HG03060 (cell line): ENCODE results near the gene NMS.

Experiments
- ATAC-seq: cut with Tn5 transposase; IDR thresholded peaks from one replicate; pipeline ENCODE4 v1.9.1; 2021; ENCODE audit warnings: low read depth, moderate number of reproducible peaks; ENCODE audit not compliant: unreplicated experiment

The NMS gene

DNA sequence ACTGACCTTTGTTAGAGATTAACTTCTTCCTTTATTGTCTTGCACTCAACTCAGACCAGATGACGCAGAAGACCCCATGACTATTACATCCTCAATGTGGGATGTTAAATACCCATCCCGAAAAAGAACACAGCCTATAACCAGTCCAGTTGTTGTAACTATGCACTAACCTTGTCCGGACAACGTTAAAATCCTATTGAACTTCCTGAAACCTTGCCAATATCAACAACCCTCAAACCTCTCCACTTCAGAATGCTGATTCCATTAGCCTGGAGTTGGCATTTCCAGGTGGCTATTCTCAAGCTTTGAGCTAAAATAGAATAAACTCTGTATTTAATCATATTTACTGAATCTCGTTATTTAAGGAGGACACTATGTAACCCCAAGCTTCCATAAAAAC is 13.6 kb downstream of the NMS start:
- no peak for ATAC-seq

DNA sequence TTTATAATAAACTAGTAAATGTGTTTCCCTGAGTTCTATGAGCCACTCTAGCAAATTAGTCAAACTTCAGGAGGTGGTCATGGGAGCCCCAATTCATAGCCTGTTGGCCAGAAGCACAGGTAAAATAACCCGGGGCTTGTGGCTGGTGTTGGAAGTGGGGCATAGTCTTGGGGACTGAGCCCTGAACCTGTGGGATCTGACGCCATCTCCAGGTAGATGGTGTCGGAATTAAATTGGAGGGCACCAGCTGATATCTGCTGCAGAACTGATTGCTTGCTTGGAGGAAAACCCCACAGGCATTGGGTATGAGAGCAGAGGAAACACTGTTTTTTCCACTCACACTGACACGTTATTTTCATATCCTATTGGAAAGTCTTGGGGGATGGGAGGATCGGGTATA is 14.1 kb downstream of the NMS start:
- no peak for ATAC-seq

DNA sequence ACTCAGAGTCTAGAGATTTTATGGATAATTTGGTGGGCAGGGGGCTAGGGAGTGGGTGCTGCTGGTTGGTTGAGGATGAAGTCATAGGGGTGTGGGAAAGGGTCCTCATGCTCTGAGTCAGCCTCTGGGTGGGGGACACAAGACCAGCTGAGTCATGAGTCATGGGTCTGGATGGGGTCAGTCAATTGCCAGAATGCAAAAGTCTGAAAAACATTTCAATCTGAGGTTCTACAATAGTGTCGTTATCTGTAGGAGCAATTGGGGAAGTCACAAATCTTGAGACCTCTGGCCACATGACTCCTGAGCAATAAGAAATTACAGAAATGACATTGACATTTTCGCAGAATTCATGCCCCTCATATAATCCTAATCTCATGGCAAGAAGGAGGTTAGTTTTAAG is 15.1 kb downstream of the NMS start:
- ATAC-seq: no peak

DNA sequence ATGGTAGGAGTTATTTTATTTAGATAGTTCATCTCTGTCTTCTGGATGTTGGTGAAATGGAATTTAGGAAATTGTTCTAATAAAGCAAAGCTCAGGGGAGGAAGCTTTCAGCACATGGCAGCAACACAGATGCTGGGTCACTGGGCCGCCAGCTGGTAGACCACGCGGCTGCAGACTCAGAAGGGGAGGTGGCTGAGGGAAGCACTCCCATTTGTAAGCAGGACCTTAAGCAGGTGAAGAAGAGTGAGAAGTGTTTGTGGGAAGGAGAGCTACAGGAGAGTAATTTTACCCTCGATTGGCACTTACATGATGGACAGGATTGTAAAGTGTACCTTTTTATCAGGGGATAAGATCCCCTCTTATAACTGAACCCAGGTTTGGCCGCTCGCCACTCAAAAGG is 24.4 kb downstream of the NMS start:
- no peak for ATAC-seq

DNA sequence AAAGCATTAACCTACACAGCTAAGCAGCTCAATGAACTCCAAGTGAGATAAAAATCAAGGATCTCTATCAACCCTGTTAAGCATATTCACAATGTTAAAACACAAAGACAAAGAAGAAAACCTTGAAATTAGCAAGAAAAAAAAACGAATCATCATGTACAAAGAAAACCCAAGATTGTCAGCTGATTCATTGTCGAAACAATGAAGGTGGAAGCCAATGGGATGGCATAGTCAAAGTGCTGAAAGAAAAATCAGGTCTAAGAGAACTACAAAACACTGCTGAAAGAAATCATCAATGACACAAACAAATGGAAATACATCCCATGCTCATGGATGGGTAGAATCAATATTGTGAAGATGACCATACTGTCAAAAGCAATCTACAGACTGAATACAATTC is 32.5 kb downstream of the NMS start:
- ATAC-seq: no peak

DNA sequence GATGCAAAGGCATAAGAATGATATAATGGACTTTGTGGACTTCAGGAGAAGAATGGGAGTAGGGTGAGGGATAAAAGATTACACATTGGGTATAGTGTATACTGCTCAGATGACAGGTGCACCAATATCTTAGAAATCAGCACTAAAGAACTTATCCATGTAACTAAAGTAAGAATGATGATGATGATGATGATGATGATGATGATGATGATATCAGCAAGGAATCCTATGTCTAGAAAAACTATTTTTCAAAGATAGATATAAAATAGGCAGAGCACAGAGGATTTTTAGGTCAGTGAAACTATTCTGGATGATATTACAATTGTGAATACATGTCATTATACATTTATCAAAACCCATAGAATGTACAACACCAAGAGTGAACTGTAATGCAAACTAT is 34.3 kb downstream of the NMS start:
- ATAC-seq: no peak

DNA sequence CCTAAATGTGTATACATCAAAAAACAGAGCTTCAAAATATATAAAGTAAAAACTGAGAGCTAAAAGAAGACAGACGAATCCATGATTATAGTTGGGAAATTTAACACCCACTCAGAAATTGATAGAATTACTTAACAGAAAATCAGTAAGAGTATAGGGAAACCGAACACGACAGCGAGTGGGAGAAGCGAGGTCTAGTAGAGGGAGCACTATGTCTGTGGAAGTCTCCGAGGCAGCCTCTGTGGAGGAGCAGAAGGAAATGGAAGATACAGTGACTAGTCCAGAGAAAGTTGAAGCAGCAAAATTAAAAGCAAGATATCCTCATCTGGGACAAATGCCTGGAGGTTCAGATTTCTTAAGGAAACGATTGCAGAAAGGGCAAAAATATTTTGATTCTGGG is 38.8 kb downstream of the NMS start:
- ATAC-seq: no peak

DNA sequence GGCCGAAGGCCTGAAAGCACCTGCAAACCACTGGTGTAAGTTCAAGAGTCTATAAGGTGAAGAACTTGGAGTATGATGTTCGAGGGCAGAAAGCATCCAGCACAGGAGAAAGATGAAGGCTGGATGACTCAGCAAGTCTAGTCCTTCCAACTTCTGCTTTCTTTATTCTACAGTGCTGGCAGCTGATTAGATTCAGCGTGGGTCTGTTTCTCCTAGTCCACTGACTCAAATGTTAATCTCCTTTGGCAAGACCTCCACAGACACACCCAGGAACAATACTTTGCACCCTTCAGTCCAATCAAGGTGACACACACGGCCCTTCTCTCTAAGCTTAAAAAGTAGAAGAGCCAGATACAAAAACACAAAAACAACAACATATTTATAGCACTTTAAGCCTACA is 43.4 kb downstream of the NMS start:
- ATAC-seq: no peak

DNA sequence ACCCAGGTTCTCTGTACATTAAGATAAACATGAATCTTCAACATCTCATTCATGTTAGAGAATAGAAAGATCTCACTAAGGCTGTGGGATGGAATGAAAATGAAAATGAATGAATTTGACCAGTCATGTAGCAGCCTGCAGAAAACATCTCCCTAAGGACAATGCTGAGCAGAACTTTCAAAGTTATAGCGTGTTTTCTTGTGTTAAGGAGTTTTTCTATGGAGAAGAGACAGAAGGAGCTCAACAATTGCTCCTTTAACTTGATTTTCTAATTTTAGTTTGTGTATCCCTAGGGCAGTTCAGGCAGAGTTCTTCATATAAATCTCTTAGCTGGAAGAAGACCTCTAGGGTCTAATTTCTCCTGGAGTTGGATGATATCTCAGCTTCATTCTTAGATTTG is 47.3 kb downstream of the NMS start:
- no peak for ATAC-seq

DNA sequence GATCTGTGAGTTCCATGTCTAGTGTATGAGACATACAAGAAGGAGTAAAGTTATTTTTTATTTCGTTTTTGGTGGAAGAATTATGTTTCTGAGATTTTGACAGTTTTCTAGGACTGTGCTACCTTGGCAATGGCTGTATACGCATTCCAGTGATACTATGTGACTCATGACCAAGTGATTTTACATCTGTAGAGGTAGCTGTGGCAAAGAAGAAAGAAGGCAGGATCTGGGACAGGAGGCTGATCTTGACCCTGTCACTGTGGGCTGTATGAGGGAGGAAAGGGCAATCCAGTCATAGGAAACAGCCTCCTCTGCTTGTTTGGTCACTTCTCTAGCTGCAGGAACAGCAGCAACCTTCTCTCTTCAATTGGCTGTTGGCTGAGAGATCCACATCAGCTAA is 48.5 kb downstream of the NMS start:
- no peak for ATAC-seq

DNA sequence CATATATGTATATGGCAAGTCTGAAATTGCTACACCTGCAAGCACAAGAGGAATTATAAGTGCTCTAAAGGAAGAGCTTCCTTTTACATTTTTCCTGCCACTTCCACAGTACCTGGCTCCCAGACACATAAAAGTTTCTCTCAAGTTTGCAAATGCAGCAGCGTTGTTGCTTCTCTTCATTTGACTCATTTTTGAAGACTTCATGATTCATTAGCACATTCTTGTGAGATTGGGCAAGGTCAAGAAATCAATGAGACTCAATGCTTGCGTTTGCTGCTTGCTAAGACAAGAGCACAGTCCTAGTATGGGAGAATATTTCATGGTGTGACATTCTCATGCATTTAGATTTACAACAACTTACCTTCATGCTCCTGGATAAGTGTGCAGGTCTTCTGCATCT is 49.9 kb downstream of the NMS start:
- ATAC-seq: no peak

DNA sequence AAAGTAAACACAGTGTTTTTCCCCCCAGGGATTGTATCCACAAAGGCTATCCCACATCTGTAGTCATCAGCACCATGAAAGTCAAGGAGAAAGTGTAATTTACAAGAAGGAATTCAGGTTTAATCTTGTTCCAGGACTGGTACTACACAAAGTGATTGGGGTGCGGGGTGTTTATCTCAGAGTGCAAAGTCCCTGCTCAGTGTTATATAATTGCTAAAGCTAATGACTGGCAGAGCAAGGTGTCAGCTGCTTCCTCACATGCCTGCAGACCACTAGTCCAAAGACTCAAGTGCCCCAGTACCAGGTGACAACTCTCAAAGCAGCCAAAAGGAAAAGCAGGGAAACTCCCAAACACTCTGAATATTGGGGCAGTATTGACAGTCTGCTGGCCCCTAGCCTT is 52.1 kb downstream of the NMS start:
- no peak for ATAC-seq

DNA sequence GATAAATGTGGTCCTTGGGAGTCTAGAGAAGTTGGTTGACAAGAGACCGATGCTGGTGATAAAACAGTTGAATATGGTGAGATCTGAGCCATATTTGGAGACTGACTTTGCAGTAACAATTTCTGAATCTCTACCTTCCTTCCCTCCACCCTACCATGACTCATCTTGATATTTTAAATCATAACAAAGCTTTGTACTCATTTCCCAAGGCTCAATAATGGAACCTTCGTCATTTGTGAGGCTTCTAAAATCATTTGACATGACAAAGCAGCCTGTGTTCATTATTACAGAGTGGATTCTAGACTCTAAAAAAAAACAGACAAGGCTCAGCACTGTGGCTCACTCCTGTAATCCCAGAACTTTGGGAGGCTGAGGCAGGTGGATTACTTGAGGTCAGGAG is 54.0 kb downstream of the NMS start:
- ATAC-seq: no peak

DNA sequence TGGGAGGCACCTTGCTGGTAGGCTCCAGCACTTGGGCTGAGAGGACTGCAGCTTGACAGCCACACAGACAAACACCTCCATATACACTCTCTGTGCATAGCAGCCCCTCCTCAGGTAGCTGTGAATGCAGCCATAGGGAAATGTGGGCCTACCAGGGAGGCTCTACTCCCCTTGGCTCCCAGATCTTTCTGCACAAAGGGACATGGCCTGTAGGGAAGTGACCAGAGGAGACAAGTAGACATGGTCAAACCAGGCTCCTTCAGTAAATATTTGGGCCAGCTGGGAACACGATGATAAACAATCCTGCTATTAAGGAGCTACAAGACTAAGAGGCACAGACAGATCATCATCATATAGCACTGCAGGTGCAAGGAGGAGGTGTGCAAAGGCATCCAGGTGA is 56.6 kb downstream of the NMS start:
- ATAC-seq: no peak

DNA sequence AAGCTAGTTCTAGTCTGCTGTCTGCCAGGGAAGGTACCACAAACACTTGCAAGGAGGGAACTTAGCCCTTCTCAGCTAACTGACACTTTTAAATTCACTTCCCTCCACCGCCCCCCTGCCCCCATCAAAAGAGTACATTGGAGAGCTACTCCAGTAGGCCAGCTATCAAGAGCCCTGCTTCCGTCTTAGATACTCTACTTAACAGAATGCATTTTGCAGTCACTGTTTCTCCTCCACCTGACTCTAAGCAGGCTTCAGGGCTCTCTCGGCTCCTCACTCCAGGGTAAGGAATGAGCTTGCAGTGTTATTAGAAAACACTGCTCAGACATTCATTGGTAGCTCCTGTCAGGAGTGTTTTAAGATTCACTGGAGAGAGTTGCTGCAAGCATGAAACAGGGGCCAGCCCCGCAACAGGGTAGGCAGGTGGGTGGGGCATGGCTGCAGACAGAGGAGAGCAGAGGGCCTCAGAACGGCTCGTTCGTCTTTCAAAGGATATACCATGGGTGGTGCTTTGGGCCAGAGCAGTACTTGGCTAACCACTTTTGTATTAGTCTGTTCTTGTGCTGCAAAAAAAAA is 57.2 kb downstream of the NMS start:
- no peak for ATAC-seq

DNA sequence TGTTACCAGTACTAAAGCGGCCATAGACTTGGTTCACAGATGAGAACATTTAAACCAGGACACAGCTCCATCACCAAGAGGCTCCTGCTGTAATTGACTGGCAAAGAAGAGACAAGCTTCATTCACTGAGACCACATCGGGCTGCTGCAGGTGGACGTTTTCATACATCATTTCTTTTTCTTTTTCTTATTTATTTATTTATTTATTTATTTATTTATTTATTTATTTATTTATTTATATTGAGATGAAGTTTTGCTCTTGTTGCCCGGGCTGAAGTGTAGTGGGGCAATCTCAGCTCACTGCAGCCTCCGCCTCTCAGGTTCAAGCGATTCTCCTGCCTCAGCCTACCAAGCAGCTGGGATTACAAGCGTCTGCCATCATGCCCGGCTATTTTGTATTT is 58.9 kb downstream of the NMS start:
- ATAC-seq: no peak

DNA sequence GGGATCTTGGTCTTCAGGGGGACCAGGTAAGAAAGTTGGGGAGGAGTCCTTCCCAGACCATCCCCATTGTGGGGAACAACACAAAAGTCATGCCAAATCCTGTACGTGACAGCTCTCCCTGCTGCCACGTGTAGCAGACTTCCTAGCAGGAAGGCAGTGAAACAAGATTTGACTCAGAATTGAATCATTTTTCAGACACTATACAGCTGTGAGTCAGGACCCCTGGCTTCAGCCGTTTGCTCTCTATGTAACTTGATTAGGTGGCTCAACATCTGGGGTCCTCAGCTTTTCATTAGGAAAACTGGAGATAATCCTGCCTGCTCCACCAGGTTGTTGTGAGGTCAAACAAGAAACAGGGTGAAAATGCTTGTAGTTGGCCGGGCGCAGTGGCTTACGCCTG is 59.6 kb downstream of the NMS start:
- no peak for ATAC-seq
